ENCODE results near the gene TAF10. TPM values are rescaled to one million over a fixed set of nuclear protein-coding genes. Genes with fewer than 3 reads are reported as not detected.

Gene TAF10
- total RNA-seq, 2 experiments from 2014 or later = 154 to 164 TPM

GRCh38 chr11:6579681-6580080 lies 32.3 kb downstream of the TAF10 start:
- Histone ChIP-seq H3K27me3 (ENCODE audit: control insufficient read depth in 1 of 2, insufficient read depth in 2 of 2, low read length in 2 of 2) (no peaks in the 10 kb centered on the region), H3K27ac (ENCODE audit: low read depth in 1 of 2, low read length in 2 of 2) (no peak overlapping the region), H3K9me3 (ENCODE audit: control insufficient read depth in 1 of 2, insufficient read depth in 1 of 2, low read length in 2 of 2) (peaks cover 0 to 16% of the 10 kb centered on the region in 2 experiments), H3K4me1 (ENCODE audit: insufficient read depth, low read length) (no peaks in the 10 kb centered on the region), H3K36me3 (ENCODE audit: insufficient read depth, low read length) (peaks cover 7% of the 10 kb centered on the region), H3K4me3 (ENCODE audit: low read length) (no peak overlapping the region)
- H3K27me3 Mint-ChIP-seq = no peaks in the 10 kb centered on the region
- TF ChIP-seq, protein P1, sequence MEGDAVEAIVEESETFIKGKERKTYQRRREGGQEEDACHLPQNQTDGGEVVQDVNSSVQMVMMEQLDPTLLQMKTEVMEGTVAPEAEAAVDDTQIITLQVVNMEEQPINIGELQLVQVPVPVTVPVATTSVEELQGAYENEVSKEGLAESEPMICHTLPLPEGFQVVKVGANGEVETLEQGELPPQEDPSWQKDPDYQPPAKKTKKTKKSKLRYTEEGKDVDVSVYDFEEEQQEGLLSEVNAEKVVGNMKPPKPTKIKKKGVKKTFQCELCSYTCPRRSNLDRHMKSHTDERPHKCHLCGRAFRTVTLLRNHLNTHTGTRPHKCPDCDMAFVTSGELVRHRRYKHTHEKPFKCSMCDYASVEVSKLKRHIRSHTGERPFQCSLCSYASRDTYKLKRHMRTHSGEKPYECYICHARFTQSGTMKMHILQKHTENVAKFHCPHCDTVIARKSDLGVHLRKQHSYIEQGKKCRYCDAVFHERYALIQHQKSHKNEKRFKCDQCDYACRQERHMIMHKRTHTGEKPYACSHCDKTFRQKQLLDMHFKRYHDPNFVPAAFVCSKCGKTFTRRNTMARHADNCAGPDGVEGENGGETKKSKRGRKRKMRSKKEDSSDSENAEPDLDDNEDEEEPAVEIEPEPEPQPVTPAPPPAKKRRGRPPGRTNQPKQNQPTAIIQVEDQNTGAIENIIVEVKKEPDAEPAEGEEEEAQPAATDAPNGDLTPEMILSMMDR (IDR thresholded peaks at IDR 0.05) = no peak
- no peak overlapping the region for H3K27ac Mint-ChIP-seq
- DNase-seq = no peak
- H3K4me1 Mint-ChIP-seq (ENCODE audit: low read depth) = no peaks in the 10 kb centered on the region
- intact Hi-C loops (cut with DNase I, micrococcal nuclease) = no loop called here
- no peak for ATAC-seq (ENCODE audit: poor library complexity)
- no peak overlapping the region for H3K4me3 Mint-ChIP-seq
- POLR2A ChIA-PET = interaction anchor here (1.1 kb wide), 1 partner anchor 32 kb away, joined by 3 read pairs; the partner anchor contains the start of gene TAF10
- H3K36me3 Mint-ChIP-seq (ENCODE audit: low read depth) = peaks cover 42% of the 10 kb centered on the region
- CTCF ChIA-PET = no interaction called here
- H3K9me3 Mint-ChIP-seq = peaks cover 15% of the 10 kb centered on the region

DNA sequence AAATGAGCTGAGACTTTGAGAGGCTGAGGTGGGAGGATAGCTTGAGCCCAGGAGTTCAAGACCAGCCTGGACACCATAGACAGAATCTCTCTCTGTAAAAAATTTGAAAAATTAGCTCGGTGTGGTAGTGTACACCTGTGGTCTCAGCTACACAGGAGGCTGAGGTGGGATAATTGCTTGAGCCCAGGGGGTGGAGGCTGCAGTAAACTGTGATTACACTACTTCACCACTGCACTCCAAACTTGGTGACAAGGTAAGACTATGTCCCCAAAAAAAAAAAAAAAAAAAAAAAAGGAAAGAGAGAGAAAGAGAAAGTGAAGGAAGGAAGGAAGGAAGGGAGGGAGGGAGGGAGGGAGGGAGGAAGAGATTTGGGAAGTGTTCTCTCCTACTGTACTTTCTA lies 33.9 kb downstream of the TAF10 start:
- POLR2A ChIA-PET = no interaction called here
- CTCF ChIA-PET = no interaction called here
- H3K27me3 ChIP-seq (ENCODE audit: control insufficient read depth in 1 of 2, insufficient read depth in 2 of 2, low read length in 2 of 2) = no peaks in the 10 kb centered on the region
- H3K4me3 Mint-ChIP-seq = no peak overlapping the region
- peaks cover 7% of the 10 kb centered on the region for H3K36me3 ChIP-seq (ENCODE audit: insufficient read depth, low read length)
- intact Hi-C loops (cut with DNase I, micrococcal nuclease) = no loop called here
- no peak overlapping the region for H3K27ac Mint-ChIP-seq
- TF ChIP-seq, protein P1 (IDR thresholded peaks at IDR 0.05) = no peak
- peaks cover 0 to under 1% of the 10 kb centered on the region in 2 experiments for H3K9me3 ChIP-seq (ENCODE audit: control insufficient read depth in 1 of 2, insufficient read depth in 1 of 2, low read length in 2 of 2)
- H3K4me1 Mint-ChIP-seq (ENCODE audit: low read depth) = no peaks in the 10 kb centered on the region
- no peaks in the 10 kb centered on the region for H3K27me3 Mint-ChIP-seq
- ATAC-seq (ENCODE audit: poor library complexity) (no peak), DNase-seq (no peak)
- H3K9me3 Mint-ChIP-seq = peaks cover 3% of the 10 kb centered on the region
- H3K4me1 ChIP-seq (ENCODE audit: insufficient read depth, low read length) = no peaks in the 10 kb centered on the region
- H3K27ac ChIP-seq (ENCODE audit: low read depth in 1 of 2, low read length in 2 of 2) = no peak overlapping the region
- H3K36me3 Mint-ChIP-seq (ENCODE audit: low read depth) = peaks cover 29% of the 10 kb centered on the region
- H3K4me3 ChIP-seq (ENCODE audit: low read length) = no peak overlapping the region

- H3K9me3 ChIP-seq (ENCODE audit: control insufficient read depth in 1 of 2, insufficient read depth in 1 of 2, low read length in 2 of 2) = no peaks in the 10 kb centered on the region
- CTCF ChIA-PET = no interaction called here
- intact Hi-C loops (cut with DNase I, micrococcal nuclease) = loop anchor here in 1 of 2 experiments (1.0 kb wide), 1 partner anchor 22 kb away; no protein-coding TSS in a partner anchor
- no peaks in the 10 kb centered on the region for H3K9me3 Mint-ChIP-seq
- H3K4me1 ChIP-seq (ENCODE audit: insufficient read depth, low read length) = no peaks in the 10 kb centered on the region
- POLR2A ChIA-PET = no interaction called here
- H3K27ac ChIP-seq (ENCODE audit: low read depth in 1 of 2, low read length in 2 of 2) = no peak overlapping the region
- DNase-seq = no peak
- H3K27ac Mint-ChIP-seq = no peak overlapping the region
- no peaks in the 10 kb centered on the region for H3K4me1 Mint-ChIP-seq (ENCODE audit: low read depth)
- no peak overlapping the region for H3K4me3 Mint-ChIP-seq
- H3K4me3 ChIP-seq (ENCODE audit: low read length) = no peak overlapping the region
- ATAC-seq (ENCODE audit: poor library complexity) = no peak
- TF ChIP-seq, protein P1 (IDR thresholded peaks at IDR 0.05) = no peak
- peaks cover 30% of the 10 kb centered on the region for H3K36me3 Mint-ChIP-seq (ENCODE audit: low read depth)
- no peaks in the 10 kb centered on the region for H3K27me3 ChIP-seq (ENCODE audit: control insufficient read depth in 1 of 2, insufficient read depth in 2 of 2, low read length in 2 of 2)
- H3K36me3 ChIP-seq (ENCODE audit: insufficient read depth, low read length) = peaks cover 7% of the 10 kb centered on the region
- H3K27me3 Mint-ChIP-seq = no peaks in the 10 kb centered on the region
Observed at GRCh38 chr11:6576471-6577373, 35.3 kb downstream of the TAF10 start.

All from CD4-positive, alpha-beta T cell (primary cell).